HFF-Myc (cell line): Measurements from ENCODE around the gene HIPK2.

ENCODE experiments used
- DNase-seq: peaks from one replicate; pipeline ENCODE4 v3.0.0-alpha.2; 2011; ENCODE audit warnings: low read depth; ENCODE audit errors: extremely low read depth
- H3K4me3 ChIP-seq: replicated peaks from 2 replicates; pipeline ENCODE4 v1.5.1; 2011; ENCODE audit warnings: low read depth, mild to moderate bottlenecking, control low read depth, low read length
- TF ChIP-seq, protein P1 (sequence below): IDR thresholded peaks from 2 replicates; pipeline ENCODE4 v1.5.1; 2012; ENCODE audit warnings: mild to moderate bottlenecking, low read depth, low read length, control low read depth; ENCODE audit errors: missing control alignments

The HIPK2 gene

DNA sequence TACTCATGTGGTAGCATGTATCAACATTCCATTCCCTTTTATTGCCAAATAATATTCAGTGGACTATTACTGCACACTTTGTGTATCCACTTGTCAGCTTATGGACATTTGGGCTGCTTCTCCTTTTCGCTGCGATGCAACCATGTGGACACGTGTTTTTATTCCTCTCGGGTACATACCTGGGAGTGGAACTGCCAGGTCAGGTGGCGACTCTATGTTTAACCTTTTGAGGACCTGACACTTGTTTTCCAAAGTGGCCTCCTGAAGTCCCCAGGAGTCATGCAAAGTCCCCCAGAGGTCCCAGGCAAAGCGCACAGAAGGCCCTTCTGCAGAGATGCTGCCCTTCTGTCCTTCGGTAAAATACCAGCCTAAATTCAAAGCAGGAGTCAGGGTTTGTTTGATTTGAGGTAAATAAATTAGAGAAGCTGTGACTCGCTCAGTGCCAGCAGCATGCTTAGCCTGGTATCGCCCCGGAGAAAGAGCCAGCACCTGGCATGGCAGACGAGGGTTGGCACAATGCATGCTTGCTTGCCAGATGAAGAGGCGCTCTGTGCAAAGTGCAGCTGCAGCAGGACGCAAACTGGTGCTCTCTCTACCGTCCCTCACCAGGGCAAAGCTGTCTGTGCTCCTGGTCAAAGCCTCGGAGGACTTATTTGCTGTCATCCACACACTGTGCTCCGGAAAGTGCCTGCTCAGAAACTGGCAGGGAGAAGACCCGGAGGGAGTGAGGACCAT, 37.8 kb downstream of the HIPK2 start:
- TF ChIP-seq, protein P1, sequence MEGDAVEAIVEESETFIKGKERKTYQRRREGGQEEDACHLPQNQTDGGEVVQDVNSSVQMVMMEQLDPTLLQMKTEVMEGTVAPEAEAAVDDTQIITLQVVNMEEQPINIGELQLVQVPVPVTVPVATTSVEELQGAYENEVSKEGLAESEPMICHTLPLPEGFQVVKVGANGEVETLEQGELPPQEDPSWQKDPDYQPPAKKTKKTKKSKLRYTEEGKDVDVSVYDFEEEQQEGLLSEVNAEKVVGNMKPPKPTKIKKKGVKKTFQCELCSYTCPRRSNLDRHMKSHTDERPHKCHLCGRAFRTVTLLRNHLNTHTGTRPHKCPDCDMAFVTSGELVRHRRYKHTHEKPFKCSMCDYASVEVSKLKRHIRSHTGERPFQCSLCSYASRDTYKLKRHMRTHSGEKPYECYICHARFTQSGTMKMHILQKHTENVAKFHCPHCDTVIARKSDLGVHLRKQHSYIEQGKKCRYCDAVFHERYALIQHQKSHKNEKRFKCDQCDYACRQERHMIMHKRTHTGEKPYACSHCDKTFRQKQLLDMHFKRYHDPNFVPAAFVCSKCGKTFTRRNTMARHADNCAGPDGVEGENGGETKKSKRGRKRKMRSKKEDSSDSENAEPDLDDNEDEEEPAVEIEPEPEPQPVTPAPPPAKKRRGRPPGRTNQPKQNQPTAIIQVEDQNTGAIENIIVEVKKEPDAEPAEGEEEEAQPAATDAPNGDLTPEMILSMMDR, result no peak
- no peak for DNase-seq
- no peak overlapping the region for H3K4me3 ChIP-seq

GRCh38 chr7:139738772-139739171, 39.0 kb downstream of the HIPK2 start:
- no peak for DNase-seq
- TF ChIP-seq, protein P1, result no peak
- H3K4me3 ChIP-seq, result no peak overlapping the region

DNA sequence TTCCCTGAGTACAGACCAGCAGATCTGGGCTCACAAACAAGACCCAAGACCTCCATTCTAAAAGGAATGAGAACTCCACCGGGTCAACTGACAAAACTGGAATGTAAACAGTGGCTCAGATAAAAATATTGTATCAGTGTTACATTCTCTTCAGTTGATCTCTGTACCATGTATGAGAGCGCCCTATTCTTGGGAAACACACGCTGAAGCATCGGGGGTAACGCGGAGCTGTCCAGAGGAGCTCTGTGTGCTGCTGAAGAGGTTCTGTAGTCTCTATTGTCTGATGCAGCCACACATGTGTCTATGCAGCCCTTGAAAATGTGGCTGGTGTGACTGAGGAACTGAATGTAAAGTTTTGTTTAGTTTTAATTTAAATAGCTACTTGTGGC, 39.7 kb downstream of the HIPK2 start:
- H3K4me3 ChIP-seq, result no peak overlapping the region
- DNase-seq, result no peak
- TF ChIP-seq, protein P1, result no peak

DNA sequence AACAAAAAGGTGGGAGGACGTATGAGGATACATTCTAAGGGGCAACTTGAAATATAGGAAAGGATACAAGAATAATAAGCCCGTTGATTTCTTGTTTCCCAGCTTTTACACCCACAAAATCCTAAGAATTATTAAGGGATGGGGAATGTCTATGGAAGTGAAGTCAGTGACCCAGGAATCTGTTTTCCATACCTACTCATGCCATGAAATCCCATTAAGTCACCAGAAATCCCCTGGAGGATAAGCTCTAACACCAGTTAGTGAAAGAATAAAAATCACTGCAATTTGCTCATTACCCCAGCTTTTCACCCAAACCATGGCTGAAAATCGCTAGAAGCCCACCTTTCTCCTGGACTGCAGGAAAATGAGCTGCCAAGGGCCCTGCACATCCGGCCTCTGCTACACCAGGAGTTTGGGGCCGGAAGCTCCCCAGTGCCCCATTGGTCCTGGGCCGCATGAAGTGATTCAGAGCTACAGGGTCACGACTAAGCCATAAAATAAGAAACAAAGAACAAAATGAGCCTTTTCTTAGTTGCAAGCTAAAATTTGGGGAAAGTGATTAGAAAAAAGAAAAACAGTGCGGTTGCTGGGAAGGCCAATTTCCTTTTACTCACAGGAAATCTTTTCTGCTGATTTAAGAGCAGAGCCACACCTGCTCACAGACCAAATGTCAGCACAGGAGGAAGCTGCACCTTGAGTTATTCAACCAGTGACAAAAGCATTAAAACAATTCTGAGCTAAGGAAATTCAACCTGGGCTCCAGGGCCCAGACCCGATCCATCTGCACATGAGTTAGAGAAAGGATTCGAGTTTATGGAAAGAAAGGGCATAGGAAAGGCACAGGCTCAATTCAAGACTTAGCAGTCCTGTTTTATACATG, 40.3 kb downstream of the HIPK2 start:
- TF ChIP-seq, protein P1, result no peak
- no peak for DNase-seq
- H3K4me3 ChIP-seq, result no peak overlapping the region

DNA sequence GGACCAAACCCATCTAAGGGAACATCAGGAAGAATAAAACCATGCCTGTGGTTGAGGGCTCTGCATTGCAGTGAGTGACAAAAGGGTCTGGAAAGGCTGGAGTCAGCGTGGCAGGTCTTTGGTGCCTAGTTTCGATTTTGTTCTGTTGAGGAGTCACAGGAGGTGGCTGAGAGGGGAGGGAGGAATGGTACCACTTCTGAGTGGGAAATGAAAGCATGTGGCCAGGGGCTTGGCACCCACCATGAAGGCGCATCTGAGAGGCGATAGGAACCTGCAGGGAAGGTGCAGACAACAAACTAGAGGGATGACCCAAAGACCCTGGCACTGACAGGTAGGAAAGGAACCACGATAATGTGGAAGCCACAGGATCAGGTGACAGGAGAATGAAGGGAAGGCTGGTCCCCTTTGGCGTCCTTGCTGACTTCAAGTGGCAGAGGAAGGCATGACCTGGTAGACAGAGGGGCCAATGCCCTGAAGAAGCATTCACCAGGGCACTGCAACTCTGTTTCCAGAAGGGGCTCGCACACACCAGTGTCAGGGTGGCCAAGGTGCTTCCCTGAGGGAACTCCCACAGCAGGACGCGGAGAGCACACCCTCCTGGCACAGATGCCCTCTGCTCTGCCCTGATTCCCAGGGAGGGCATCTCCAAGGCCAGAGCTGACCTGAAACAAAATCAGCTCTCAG, 41.7 kb downstream of the HIPK2 start:
- DNase-seq, result no peak
- TF ChIP-seq, protein P1, result no peak
- no peak overlapping the region for H3K4me3 ChIP-seq

DNA sequence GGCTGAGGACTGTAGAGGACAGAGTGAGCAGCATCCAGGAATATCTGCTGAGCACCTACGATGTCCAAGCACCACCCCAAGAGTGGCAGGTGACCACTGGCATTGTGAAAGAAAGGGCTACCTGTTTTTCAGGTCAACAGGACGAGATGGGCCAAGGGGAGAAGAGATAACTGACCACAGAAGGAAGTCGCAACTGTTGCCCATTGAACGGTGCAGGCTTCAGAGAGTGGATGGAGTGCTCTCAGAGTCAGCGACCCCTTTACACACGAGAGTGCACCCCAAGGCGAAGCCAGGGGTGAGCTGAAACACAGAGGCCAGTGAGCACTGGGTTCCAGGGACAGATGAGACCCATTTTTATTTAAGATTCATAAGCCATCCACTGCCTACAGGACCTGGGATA, 42.3 kb downstream of the HIPK2 start:
- TF ChIP-seq, protein P1, result no peak
- DNase-seq, result no peak
- no peak overlapping the region for H3K4me3 ChIP-seq
